ENCODE measurements around the gene DGKQ.

Gene DGKQ

DNA sequence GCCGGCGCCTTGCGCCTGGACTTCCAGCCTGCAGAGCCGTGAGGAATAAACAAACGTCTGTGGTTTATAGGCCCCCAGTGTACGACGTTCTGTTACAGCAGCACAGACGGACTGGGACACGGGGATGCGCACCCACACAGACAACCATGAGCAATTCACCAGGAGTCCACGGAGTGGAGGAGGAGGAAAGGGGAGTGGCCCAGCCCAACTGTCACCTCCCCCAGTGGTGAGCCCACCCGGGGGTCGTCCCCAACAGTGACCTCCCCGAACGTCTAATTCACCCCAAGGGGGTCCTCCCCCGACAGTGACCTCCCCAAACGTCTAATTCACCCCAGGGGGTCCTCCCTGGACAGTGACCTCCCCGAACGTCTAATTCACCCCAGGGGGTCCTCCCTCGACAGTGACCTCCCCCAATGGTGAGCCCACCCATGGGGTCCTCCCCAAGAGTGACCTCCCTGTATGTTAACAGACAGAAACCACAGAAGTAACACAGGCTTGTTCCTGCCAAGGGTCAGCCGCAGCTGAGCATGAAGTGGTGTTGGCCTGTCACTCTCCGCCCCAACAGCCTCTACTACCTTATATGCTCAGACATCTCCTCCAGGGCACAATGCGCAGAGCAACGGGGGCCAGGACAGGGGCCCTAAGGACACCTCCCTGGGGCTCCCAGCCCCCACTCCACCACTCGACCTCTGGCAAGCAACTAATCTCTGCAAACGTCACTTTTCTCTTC, 47.4 kb downstream of the DGKQ start:
- Histone ChIP-seq H3K9ac (ENCODE audit: low read length) (no peak overlapping the region), H3K79me2 (ENCODE audit: low read length) (peaks cover 91% of the 10 kb centered on the region), H3K27ac (ENCODE audit: low read length) (no peak overlapping the region), H3K9me3 (replicated peaks; ENCODE audit: insufficient read depth, low read length) (no peaks in the 10 kb centered on the region), H3K4me2 (ENCODE audit: low read depth, low read length) (no peak overlapping the region), H2AFZ (ENCODE audit: low read length) (no peak overlapping the region), H3K4me1 (ENCODE audit: low read length) (peaks cover 4% of the 10 kb centered on the region), H4K20me1 (ENCODE audit: insufficient read depth, low read length) (no peaks in the 10 kb centered on the region), H3F3A (ENCODE audit: insufficient read depth, low read length) (no peaks in the 10 kb centered on the region), H3K36me3 (replicated peaks; ENCODE audit: insufficient read depth, low read length) (0 out of 2 replicates have a peak, but pooled peaks cover 6% of the 10 kb centered on the region), H3K9me2 (replicated peaks; ENCODE audit: insufficient read depth, low read length) (no peaks in the 10 kb centered on the region), H3K27me3 (replicated peaks; ENCODE audit: insufficient read depth, low read length) (no peaks in the 10 kb centered on the region), H3K4me3 (ENCODE audit: low read length) (no peak overlapping the region)
- TF ChIP-seq, protein P1, sequence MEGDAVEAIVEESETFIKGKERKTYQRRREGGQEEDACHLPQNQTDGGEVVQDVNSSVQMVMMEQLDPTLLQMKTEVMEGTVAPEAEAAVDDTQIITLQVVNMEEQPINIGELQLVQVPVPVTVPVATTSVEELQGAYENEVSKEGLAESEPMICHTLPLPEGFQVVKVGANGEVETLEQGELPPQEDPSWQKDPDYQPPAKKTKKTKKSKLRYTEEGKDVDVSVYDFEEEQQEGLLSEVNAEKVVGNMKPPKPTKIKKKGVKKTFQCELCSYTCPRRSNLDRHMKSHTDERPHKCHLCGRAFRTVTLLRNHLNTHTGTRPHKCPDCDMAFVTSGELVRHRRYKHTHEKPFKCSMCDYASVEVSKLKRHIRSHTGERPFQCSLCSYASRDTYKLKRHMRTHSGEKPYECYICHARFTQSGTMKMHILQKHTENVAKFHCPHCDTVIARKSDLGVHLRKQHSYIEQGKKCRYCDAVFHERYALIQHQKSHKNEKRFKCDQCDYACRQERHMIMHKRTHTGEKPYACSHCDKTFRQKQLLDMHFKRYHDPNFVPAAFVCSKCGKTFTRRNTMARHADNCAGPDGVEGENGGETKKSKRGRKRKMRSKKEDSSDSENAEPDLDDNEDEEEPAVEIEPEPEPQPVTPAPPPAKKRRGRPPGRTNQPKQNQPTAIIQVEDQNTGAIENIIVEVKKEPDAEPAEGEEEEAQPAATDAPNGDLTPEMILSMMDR (IDR thresholded peaks at IDR 0.05; ENCODE audit: low read length) = no peak
- DNase-seq = no peak

DNA sequence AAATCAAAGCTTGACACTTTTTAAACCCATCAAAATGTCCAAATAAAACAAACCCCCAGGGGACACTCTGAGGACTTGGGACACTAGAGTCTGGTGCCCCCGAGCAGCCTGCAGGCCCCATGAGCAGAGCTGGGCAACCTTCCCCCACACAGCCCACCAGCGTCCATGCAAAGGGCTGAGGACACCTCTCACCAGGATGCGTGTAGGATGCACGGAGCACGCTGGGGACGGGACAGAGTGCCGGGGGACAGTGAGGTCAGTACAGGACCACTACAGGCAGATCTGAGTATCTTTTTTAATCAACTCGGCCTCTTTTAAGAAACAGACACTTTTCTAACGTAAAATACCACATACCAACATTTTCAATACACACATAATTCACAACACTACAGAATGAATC, 48.2 kb downstream of the DGKQ start:
- Histone ChIP-seq H3K27me3 (replicated peaks; ENCODE audit: insufficient read depth, low read length) (no peaks in the 10 kb centered on the region), H2AFZ (ENCODE audit: low read length) (no peak overlapping the region), H3K9me2 (replicated peaks; ENCODE audit: insufficient read depth, low read length) (no peaks in the 10 kb centered on the region), H3K36me3 (replicated peaks; ENCODE audit: insufficient read depth, low read length) (0 out of 2 replicates have a peak, but pooled peaks cover 6% of the 10 kb centered on the region), H3K9me3 (replicated peaks; ENCODE audit: insufficient read depth, low read length) (no peaks in the 10 kb centered on the region), H3K79me2 (ENCODE audit: low read length) (peaks cover 90% of the 10 kb centered on the region), H3K9ac (ENCODE audit: low read length) (no peak overlapping the region), H3K4me1 (ENCODE audit: low read length) (no peaks in the 10 kb centered on the region), H4K20me1 (ENCODE audit: insufficient read depth, low read length) (no peaks in the 10 kb centered on the region), H3K4me3 (ENCODE audit: low read length) (no peak overlapping the region), H3K4me2 (ENCODE audit: low read depth, low read length) (no peak overlapping the region), H3K27ac (ENCODE audit: low read length) (no peak overlapping the region), H3F3A (ENCODE audit: insufficient read depth, low read length) (no peaks in the 10 kb centered on the region)
- TF ChIP-seq, protein P1 (IDR thresholded peaks at IDR 0.05; ENCODE audit: low read length) = no peak
- no peak for TF ChIP-seq EZH2 (optimal IDR thresholded peaks at IDR 0.05; ENCODE audit: low read depth, low read length)
- no peak for TF ChIP-seq EZH2phosphoT487 (IDR thresholded peaks at IDR 0.05; ENCODE audit: low read length)
- DNase-seq = no peak

DNA sequence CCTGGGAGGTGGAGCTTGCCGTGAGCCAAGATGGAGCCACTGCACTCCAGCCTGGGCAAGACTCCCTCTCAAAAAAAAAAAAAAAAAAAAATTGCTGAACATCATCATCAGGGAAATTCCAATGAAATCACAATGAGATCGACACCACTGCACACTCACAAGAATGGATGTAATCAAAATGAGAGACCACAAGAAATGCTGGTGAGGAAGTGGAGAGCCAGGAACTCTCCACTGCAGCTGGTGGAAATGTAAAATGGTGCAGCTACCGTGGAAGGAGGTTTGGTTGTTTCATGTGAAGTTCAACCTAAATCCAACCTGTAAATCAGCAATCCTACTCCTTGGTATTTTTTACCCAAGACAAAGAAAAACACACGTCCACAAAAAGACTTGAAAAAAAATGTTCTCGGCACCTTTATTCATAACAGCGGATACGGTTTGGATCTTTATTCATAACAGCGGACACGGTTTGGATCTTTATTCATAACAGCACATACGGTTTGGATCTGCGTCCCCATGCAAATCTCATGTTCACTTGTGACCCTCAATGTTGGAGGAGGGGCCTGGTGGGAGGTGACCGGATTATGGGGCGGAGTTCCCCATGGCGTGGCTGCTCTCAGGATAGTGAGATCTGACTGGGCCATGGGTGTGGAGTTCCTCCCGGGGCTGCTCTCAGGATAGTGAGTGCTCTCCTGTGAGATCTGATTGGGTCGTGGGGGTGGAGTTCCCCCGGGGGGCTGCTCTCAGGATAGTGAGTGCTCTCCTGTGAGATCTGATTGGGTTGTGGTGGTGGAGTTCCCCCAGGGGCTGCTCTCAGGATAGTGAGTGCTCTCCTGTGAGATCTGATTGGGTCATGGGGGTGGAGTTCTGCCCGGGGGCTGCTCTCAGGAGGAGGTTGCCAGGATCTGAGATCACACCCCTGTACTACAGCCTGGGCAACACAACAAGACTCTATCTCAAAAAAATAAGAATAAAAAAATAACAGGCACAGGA, 49.0 kb downstream of the DGKQ start:
- H3K27me3 ChIP-seq (replicated peaks; ENCODE audit: insufficient read depth, low read length) = no peaks in the 10 kb centered on the region
- H3K36me3 ChIP-seq (replicated peaks; ENCODE audit: insufficient read depth, low read length) = 0 out of 2 replicates have a peak, but pooled peaks cover 6% of the 10 kb centered on the region
- H4K20me1 ChIP-seq (ENCODE audit: insufficient read depth, low read length) = no peaks in the 10 kb centered on the region
- H3K27ac ChIP-seq (ENCODE audit: low read length) = no peak overlapping the region
- no peaks in the 10 kb centered on the region for H3F3A ChIP-seq (ENCODE audit: insufficient read depth, low read length)
- H3K9me3 ChIP-seq (replicated peaks; ENCODE audit: insufficient read depth, low read length) = no peaks in the 10 kb centered on the region
- H3K4me3 ChIP-seq (ENCODE audit: low read length) = no peak overlapping the region
- no peaks in the 10 kb centered on the region for H3K4me1 ChIP-seq (ENCODE audit: low read length)
- H3K4me2 ChIP-seq (ENCODE audit: low read depth, low read length) = no peak overlapping the region
- DNase-seq = no peak
- peaks cover 90% of the 10 kb centered on the region for H3K79me2 ChIP-seq (ENCODE audit: low read length)
- H2AFZ ChIP-seq (ENCODE audit: low read length) = no peak overlapping the region
- TF ChIP-seq EZH2 (optimal IDR thresholded peaks at IDR 0.05; ENCODE audit: low read depth, low read length) (no peak), EZH2phosphoT487 (IDR thresholded peaks at IDR 0.05; ENCODE audit: low read length) (no peak)
- TF ChIP-seq, protein P1 (IDR thresholded peaks at IDR 0.05; ENCODE audit: low read length) = no peak
- no peaks in the 10 kb centered on the region for H3K9me2 ChIP-seq (replicated peaks; ENCODE audit: insufficient read depth, low read length)
- H3K9ac ChIP-seq (ENCODE audit: low read length) = no peak overlapping the region
